Keratinocyte (primary cell): Measurements from ENCODE around the gene BICD2. TPM values are rescaled to one million over a fixed set of nuclear protein-coding genes. Genes with fewer than 3 reads are reported as not detected.

Experiments used
- DNase-seq: peaks from one replicate; pipeline ENCODE4 v3.0.0-alpha.2; 2011; ENCODE audit warnings: low read depth, missing footprints, low spot score
- FAIRE-seq: peaks from 2 replicates; lab custom pipeline; 2011; peaks lifted over from hg19 to GRCh38; lab: Jason Lieb, UNC
- H2AFZ ChIP-seq: 2 replicates; pipeline ENCODE4 v1.6.0; 2012; ENCODE audit warnings: low read length, control low read depth, inconsistent platforms; ENCODE audit not compliant: control insufficient read depth
- H3K27ac ChIP-seq: 2 replicates; pipeline ENCODE4 v1.5.1; 2011; ENCODE audit warnings: low read length; ENCODE audit not compliant: control insufficient read depth, insufficient read depth
- H3K27me3 ChIP-seq: 3 replicates; pipeline ENCODE4 v1.6.0; 2011; ENCODE audit warnings: low read length; ENCODE audit not compliant: control insufficient read depth, insufficient read depth; ENCODE audit errors: extremely low read depth
- H3K36me3 ChIP-seq, 2 experiments: 2 replicates in 1 of 2; 3 replicates in 1 of 2; pipeline ENCODE4 v1.5.1; 2011; ENCODE audit warnings: low read length in 2 of 2, mild to moderate bottlenecking in 1 of 2; ENCODE audit not compliant: control insufficient read depth in 2 of 2, insufficient read depth in 2 of 2; ENCODE audit errors: extremely low read depth in 1 of 2
- H3K4me1 ChIP-seq: 3 replicates; pipeline ENCODE4 v1.5.1; 2011; ENCODE audit warnings: low read length; ENCODE audit not compliant: control insufficient read depth, insufficient read depth; ENCODE audit errors: extremely low read depth
- H3K4me2 ChIP-seq: 3 replicates; pipeline ENCODE4 v1.6.0; 2011; ENCODE audit warnings: low read depth, low read length; ENCODE audit not compliant: control insufficient read depth, insufficient read depth; ENCODE audit errors: extremely low read depth
- H3K4me3 ChIP-seq, 3 experiments: fragments of 200-600 bp in 1 of 3; sonication (generic) in 1 of 3; 2 replicates in 2 of 3; 3 replicates in 1 of 3; pipeline ENCODE4 v1.5.1; 2011 to 2016; ENCODE audit warnings: low read length in 3 of 3, mild to moderate bottlenecking in 3 of 3, control low read depth in 2 of 3, inconsistent platforms in 1 of 3, low read depth in 1 of 3, mixed read lengths in 1 of 3, mixed run types in 1 of 3, moderate library complexity in 1 of 3; ENCODE audit not compliant: control insufficient read depth in 2 of 3, insufficient read depth in 2 of 3; ENCODE audit errors: extremely low read depth in 1 of 3
- H3K79me2 ChIP-seq: 2 replicates; pipeline ENCODE4 v1.6.0; 2012; ENCODE audit warnings: low read length; ENCODE audit not compliant: control insufficient read depth, insufficient read depth
- H3K9ac ChIP-seq: 3 replicates; pipeline ENCODE4 v1.6.0; 2011; ENCODE audit warnings: low read length; ENCODE audit not compliant: control insufficient read depth, insufficient read depth; ENCODE audit errors: extremely low read depth
- H3K9me1 ChIP-seq: 3 replicates; pipeline ENCODE4 v1.6.0; 2011; ENCODE audit warnings: low read length; ENCODE audit not compliant: control insufficient read depth, insufficient read depth; ENCODE audit errors: extremely low read depth
- H3K9me3 ChIP-seq: 2 replicates; pipeline ENCODE4 v1.5.1; 2012; ENCODE audit warnings: low read depth, low read length; ENCODE audit not compliant: control insufficient read depth
- H4K20me1 ChIP-seq: 3 replicates; pipeline ENCODE4 v1.6.0; 2011; ENCODE audit warnings: low read length; ENCODE audit not compliant: control insufficient read depth, insufficient read depth; ENCODE audit errors: extremely low read depth
- EZH2 ChIP-seq: IDR thresholded peaks from one replicate; pipeline ENCODE4 v1.6.1; 2012; ENCODE audit warnings: inconsistent platforms, mild to moderate bottlenecking, low read length, moderate library complexity
- dilution Hi-C: fragments of 300-500 bp; cut with MboI; formaldehyde crosslinking; loops from one replicate; pipeline ENCODE4 v1.7.0; 2020; ENCODE audit warnings: low sequenced_read_pairs; ENCODE audit not compliant: extremely low pct_ligation_motif_present
- polyA plus RNA-seq, 5 experiments: library from polyadenylated mRNA; depleted of rRNA in 3 of 5; stranded (reverse) in 3 of 5; stranded (forward) in 1 of 5; unstranded in 1 of 5; fragments of >200 nt; gene quantifications; 1 replicate in 1 of 5; 2 replicates in 3 of 5; 3 replicates in 1 of 5; pipeline versions ENCODE4 v1.2.1 to v1.2.3, GENCODE V29; 2011 to 2012; ENCODE audit warnings: missing spikeins in 2 of 5, low read depth in 1 of 5, low replicate concordance in 1 of 5
- TF ChIP-seq, protein P1 (sequence below), 3 experiments: IDR thresholded peaks in 1 of 3; conservative IDR thresholded peaks in 1 of 3; optimal IDR thresholded peaks in 1 of 3; 2 replicates in 2 of 3; 3 replicates in 1 of 3; pipeline versions ENCODE3 to v1.5.1; 2011; ENCODE audit warnings: low read length in 3 of 3, mild to moderate bottlenecking in 3 of 3, moderate library complexity in 2 of 3, control low read depth in 1 of 3, inconsistent platforms in 1 of 3; ENCODE audit not compliant: insufficient read depth in 2 of 3; ENCODE audit errors: extremely low read depth in 1 of 3

Gene BICD2
- polyA plus RNA-seq, 1 donor (not counting 4 experiments of a cell fraction or from before 2014, with no cell fraction given) = 41.9 TPM

DNA sequence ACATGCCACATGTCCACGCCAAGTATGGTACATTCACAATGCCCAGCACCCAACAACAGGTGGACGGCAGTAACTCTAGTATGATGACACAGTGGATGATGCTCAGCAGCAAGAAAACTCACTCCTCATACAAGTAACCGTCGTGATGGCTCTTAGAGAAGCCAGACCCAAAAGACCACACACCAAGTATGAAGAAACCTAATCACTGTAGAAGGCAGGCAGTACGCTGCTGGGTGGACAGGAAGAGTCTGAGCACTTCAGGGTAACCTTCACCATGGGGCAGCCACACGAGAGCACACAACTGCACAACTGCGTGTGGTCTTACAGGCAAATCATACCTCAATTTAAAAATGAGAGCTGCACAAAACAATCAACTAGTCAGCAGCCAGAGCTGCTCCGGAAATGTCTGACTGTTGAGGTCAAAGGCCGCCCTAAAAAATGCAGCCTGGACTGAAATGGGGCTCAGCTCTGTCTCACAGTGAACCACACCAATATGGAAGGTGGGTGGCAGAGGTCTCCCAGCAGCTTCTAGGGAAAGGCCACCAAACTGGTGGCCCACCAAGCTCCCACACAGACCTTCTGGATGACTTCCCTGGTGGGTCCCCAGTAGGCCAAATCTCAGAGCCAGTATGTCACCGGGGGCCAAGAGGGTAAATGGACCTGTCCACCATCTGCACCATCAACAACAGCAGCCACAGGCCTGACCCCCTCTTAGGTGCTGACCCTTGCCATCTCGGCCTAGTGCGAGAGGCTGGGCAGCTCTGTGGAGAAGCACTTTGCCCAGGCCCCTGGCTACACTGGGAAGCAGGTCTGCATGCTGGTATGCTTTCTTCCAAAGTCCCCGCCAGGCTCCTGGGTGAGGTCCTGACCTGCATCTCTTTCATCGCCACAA, 17.8 kb downstream of the BICD2 start:
- DNase-seq = no peak
- Histone ChIP-seq H3K79me2 (peaks cover 98% of the 10 kb centered on the region), H2AFZ (no peak overlapping the region), H4K20me1 (peaks cover 9% of the 10 kb centered on the region), H3K4me1 (peaks cover 43% of the 10 kb centered on the region), H3K36me3 (no peaks in the 10 kb centered on the region), H3K27me3 (no peaks in the 10 kb centered on the region), H3K9me3 (no peaks in the 10 kb centered on the region), H3K4me2 (no peak overlapping the region), H3K4me3 (no peak overlapping the region), H3K9ac (no peak overlapping the region), H3K9me1 (peaks cover 17% of the 10 kb centered on the region), H3K27ac (peak overlapping the region; percentile 1)
- no peak for FAIRE-seq
- TF ChIP-seq EZH2 = no peak
- TF ChIP-seq, protein P1, sequence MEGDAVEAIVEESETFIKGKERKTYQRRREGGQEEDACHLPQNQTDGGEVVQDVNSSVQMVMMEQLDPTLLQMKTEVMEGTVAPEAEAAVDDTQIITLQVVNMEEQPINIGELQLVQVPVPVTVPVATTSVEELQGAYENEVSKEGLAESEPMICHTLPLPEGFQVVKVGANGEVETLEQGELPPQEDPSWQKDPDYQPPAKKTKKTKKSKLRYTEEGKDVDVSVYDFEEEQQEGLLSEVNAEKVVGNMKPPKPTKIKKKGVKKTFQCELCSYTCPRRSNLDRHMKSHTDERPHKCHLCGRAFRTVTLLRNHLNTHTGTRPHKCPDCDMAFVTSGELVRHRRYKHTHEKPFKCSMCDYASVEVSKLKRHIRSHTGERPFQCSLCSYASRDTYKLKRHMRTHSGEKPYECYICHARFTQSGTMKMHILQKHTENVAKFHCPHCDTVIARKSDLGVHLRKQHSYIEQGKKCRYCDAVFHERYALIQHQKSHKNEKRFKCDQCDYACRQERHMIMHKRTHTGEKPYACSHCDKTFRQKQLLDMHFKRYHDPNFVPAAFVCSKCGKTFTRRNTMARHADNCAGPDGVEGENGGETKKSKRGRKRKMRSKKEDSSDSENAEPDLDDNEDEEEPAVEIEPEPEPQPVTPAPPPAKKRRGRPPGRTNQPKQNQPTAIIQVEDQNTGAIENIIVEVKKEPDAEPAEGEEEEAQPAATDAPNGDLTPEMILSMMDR (optimal IDR thresholded peaks at IDR 0.05 in 1 of 3, IDR thresholded peaks at IDR 0.05 in 1 of 3, conservative IDR thresholded peaks at IDR 0.05 in 1 of 3; ENCODE audit: extremely low read depth in 1 of 3, insufficient read depth in 2 of 3, low read length in 3 of 3) = no peak
- dilution Hi-C loops = no loop called here

DNA sequence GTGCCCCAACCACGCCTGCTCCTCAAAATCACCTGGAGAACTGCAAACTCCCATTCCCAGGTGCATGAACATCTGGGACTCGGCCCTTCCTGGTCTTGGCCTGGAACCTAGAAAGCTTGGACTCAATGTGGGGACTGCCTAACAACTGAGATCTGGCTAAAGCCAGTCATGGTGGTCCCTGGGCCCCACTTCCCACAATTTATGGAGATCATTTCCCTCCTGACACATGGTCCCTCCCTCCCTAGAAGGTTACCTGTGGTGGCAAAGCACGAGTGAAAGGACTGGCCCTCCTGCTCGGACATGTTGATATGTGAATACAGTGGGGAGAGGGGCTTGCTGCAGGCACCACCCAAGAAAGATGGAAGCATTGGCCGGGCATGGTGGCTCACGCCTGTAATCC, 18.8 kb downstream of the BICD2 start:
- no peak overlapping the region for H2AFZ ChIP-seq
- no peaks in the 10 kb centered on the region for H3K27me3 ChIP-seq
- H3K9ac ChIP-seq = no peak overlapping the region
- no peak overlapping the region for H3K4me3 ChIP-seq
- H3K36me3 ChIP-seq = no peaks in the 10 kb centered on the region
- no peak for TF ChIP-seq EZH2
- TF ChIP-seq, protein P1 (optimal IDR thresholded peaks at IDR 0.05 in 1 of 3, IDR thresholded peaks at IDR 0.05 in 1 of 3, conservative IDR thresholded peaks at IDR 0.05 in 1 of 3; ENCODE audit: extremely low read depth in 1 of 3, insufficient read depth in 2 of 3, low read length in 3 of 3) = no peak
- no peak overlapping the region for H3K27ac ChIP-seq
- H4K20me1 ChIP-seq = peaks cover 9% of the 10 kb centered on the region
- no peak for DNase-seq
- no peak overlapping the region for H3K4me2 ChIP-seq
- dilution Hi-C loops = no loop called here
- H3K4me1 ChIP-seq = peaks cover 47% of the 10 kb centered on the region
- H3K79me2 ChIP-seq = peaks cover 98% of the 10 kb centered on the region
- peaks cover 12% of the 10 kb centered on the region for H3K9me1 ChIP-seq
- FAIRE-seq = no peak
- no peaks in the 10 kb centered on the region for H3K9me3 ChIP-seq
